Astrocyte (in vitro differentiated cells and primary cell): ENCODE results near the gene BACH2.

Experiments used
- EZH2 ChIP-seq: IDR thresholded peaks from 2 replicates; pipeline ENCODE4 v1.6.1; 2012; ENCODE audit warnings: mild to moderate bottlenecking, low read length, inconsistent platforms; ENCODE audit not compliant: insufficient read depth
- TF ChIP-seq, protein P1 (sequence below): IDR thresholded peaks from 2 replicates; pipeline ENCODE4 v1.5.1; 2011; ENCODE audit warnings: low read depth, mild to moderate bottlenecking, inconsistent platforms, low read length, moderate library complexity; ENCODE audit not compliant: insufficient read depth

DNA sequence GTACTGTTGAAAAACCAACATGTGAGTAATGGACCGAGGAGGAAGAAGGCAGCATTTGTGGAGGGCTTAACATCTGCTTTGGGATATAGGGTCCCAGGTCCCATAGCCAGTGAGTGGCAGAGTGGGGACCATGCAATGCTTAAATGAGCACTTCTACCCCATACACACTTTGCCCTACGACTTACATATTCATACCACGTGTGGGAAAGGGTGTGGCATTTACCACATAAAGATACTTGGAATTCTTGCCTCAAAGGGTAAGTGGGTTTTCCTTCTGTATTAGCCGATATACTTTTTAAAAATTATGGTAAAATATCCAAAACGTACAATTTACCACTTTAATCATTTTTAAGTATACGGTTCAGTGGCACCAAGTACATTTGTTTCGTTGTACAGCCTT is 199.3 kb downstream of the BACH2 start:
- TF ChIP-seq, protein P1, sequence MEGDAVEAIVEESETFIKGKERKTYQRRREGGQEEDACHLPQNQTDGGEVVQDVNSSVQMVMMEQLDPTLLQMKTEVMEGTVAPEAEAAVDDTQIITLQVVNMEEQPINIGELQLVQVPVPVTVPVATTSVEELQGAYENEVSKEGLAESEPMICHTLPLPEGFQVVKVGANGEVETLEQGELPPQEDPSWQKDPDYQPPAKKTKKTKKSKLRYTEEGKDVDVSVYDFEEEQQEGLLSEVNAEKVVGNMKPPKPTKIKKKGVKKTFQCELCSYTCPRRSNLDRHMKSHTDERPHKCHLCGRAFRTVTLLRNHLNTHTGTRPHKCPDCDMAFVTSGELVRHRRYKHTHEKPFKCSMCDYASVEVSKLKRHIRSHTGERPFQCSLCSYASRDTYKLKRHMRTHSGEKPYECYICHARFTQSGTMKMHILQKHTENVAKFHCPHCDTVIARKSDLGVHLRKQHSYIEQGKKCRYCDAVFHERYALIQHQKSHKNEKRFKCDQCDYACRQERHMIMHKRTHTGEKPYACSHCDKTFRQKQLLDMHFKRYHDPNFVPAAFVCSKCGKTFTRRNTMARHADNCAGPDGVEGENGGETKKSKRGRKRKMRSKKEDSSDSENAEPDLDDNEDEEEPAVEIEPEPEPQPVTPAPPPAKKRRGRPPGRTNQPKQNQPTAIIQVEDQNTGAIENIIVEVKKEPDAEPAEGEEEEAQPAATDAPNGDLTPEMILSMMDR, result no peak
- TF ChIP-seq EZH2, result no peak
